Aorta (tissue), 5 donors: Measurements from ENCODE around the gene DCUN1D1. TPM values are rescaled to one million over a fixed set of nuclear protein-coding genes. Genes with fewer than 3 reads are reported as not detected.

Experiments used
- ATAC-seq: fragments of 200-7000 bp; cut with Tn5 transposase; one replicate; pipeline ENCODE4 v1.9.1; 2022; ENCODE audit warnings: moderate library complexity; ENCODE audit not compliant: low FRiP score
- DNase-seq, 2 donors: peaks; one replicate each; pipeline ENCODE4 v3.0.0-alpha.2; 2020
- H3K27ac ChIP-seq, 2 donors: one replicate each; pipeline ENCODE4 v1.5.1; 2013; ENCODE audit warnings: low read length in 2 of 2, mild to moderate bottlenecking in 2 of 2, moderate library complexity in 2 of 2, control low read depth in 1 of 2, inconsistent platforms in 1 of 2, low read depth in 1 of 2
- H3K27me3 ChIP-seq, 2 donors: one replicate each; pipeline ENCODE4 v1.6.1; 2013; ENCODE audit warnings: control low read depth in 1 of 2, low read length in 1 of 2, mild to moderate bottlenecking in 1 of 2, moderate library complexity in 1 of 2; ENCODE audit not compliant: insufficient read depth in 2 of 2, control insufficient read depth in 1 of 2
- H3K36me3 ChIP-seq, 2 donors: one replicate each; pipeline ENCODE4 v1.6.1; 2013; ENCODE audit warnings: control low read depth in 1 of 2, low read length in 1 of 2, mild to moderate bottlenecking in 1 of 2; ENCODE audit not compliant: insufficient read depth in 2 of 2, control insufficient read depth in 1 of 2
- H3K4me1 ChIP-seq, 2 donors: one replicate each; pipeline ENCODE4 v1.6.1; 2013; ENCODE audit warnings: low read length in 2 of 2, control low read depth in 1 of 2, mild to moderate bottlenecking in 1 of 2, moderate library complexity in 1 of 2; ENCODE audit not compliant: insufficient read depth in 2 of 2, control insufficient read depth in 1 of 2
- H3K4me3 ChIP-seq, 2 donors: one replicate each; pipeline ENCODE4 v1.5.1; 2013; ENCODE audit warnings: low read length in 2 of 2, control low read depth in 1 of 2, mild to moderate bottlenecking in 1 of 2
- H3K9me3 ChIP-seq: one replicate; pipeline ENCODE4 v1.6.1; 2013; ENCODE audit warnings: mild to moderate bottlenecking, low read length; ENCODE audit not compliant: control insufficient read depth
- WGBS, 2 donors: extraction: QIAGEN DNeasy Blood & Tissue Kit; methylation state at CpG; one replicate each; pipeline ENCODE4 v1.1.7; 2013; 5-methylcytosine and 5-hydroxymethylcytosine counted together
- intact Hi-C, 2 donors: fragments of 100-400 bp; cut with DNase I; formaldehyde crosslinking; loops; one replicate each; pipeline versions ENCODE4 v1.14.2 to v1.15.0; 2022
- polyA plus RNA-seq, 2 donors: library from polyadenylated mRNA; stranded (reverse); fragments of 200-250 nt; gene quantifications; one replicate each; pipeline ENCODE4 v1.2.3, GENCODE V29; 2013
- total RNA-seq, 2 donors: library from RNA; stranded (reverse); fragmentation: NEBNext Ultra II Directional; extraction: Animal tissue kit (Norgen Biotek cat#: 25700); gene quantifications; one replicate each; pipeline ENCODE4 v1.2.1, GENCODE V29; 2021
- donor health status: healthy with polysubstance abuse.
- donor health status: Bipolar disorder and iron deficiency.
- donor health status: DM: no; HTN: no; CAD: no.
- donor health status: DM: no; HTN: no; CAD: no.
- donor health status: DM: yes; HTN: yes; CAD: no.

DCUN1D1 gene
- total and polyA plus RNA-seq, 4 donors: 12.1 to 48.3 (median 25.4) TPM

DNA sequence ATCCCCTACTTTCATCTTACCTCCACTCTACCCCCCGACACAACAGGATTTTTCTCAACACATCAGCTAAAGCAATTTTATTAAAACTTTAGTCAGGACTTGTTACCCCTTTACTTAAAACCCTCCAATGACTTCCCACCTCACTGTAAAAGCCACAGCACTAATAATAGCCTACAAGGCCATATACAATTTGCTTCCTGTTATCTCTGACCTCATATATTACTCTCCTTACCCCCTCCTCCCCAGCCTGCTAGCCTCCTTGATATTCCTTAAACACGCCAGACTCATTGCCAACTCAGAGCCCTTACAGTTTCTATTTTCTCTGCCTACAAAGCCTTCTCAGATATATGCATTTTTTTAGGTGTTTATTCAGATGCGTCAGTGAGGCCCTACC is 54.4 kb downstream of the DCUN1D1 start:
- WGBS, 2 donors: 92 to 94% methylated on average over 3 of the region's 3 CpGs
- Histone ChIP-seq H3K9me3 (no peaks in the 10 kb centered on the region), H3K4me3 (no peak overlapping the region), H3K36me3 (no peaks in the 10 kb centered on the region), H3K27me3 (no peaks in the 10 kb centered on the region), H3K4me1 (peaks cover 0 to 4% of the 10 kb centered on the region in 2 donors), H3K27ac (no peak overlapping the region)
- ATAC-seq (no peak), DNase-seq (no peak)
- intact Hi-C loops: no loop called here

DNA sequence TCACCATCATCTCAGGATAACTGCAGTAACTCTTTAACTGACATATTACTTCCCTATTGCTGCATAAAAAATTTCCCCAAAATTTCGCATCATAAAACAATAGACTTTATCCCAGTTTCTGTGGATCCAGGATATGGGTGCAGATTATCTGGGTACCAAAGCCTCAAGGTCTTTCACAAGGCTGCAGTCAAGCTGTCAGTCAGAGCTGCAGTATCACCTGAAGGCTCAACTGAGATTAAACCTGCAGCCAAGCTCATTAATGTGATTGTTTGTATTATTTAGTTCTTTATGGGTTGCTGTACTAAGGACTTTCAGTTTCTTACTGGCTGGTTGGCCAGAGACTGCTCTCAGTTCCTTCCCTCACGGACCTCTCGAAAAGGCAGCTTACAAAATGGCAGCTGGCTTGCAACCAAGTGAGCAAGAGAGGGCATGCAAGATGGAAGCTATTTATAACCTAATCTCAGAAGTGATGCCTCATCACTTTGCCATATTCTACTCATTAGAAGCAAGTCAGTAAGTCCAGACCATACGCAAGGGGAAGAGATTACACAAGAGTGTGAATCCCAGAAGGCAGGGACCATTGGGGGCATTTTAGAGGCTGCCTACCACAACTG is 54.9 kb downstream of the DCUN1D1 start:
- Histone ChIP-seq H3K9me3 (no peaks in the 10 kb centered on the region), H3K27ac (no peak overlapping the region), H3K27me3 (no peaks in the 10 kb centered on the region), H3K4me1 (peaks cover 0 to 4% of the 10 kb centered on the region in 2 donors), H3K36me3 (no peaks in the 10 kb centered on the region), H3K4me3 (no peak overlapping the region)
- DNase-seq (peak in 1 of 2 donors; percentile 69), ATAC-seq (no peak)
- intact Hi-C loops: no loop called here
- 45 to 51% methylated on average over 4 of the region's 4 CpGs for WGBS, 2 donors

GRCh38 chr3:182921665-182922355 is 58.5 kb downstream of the DCUN1D1 start:
- 45 to 52% methylated on average over 4 of the region's 4 CpGs for WGBS, 2 donors
- no peak overlapping the region for H3K4me3 ChIP-seq

DNA sequence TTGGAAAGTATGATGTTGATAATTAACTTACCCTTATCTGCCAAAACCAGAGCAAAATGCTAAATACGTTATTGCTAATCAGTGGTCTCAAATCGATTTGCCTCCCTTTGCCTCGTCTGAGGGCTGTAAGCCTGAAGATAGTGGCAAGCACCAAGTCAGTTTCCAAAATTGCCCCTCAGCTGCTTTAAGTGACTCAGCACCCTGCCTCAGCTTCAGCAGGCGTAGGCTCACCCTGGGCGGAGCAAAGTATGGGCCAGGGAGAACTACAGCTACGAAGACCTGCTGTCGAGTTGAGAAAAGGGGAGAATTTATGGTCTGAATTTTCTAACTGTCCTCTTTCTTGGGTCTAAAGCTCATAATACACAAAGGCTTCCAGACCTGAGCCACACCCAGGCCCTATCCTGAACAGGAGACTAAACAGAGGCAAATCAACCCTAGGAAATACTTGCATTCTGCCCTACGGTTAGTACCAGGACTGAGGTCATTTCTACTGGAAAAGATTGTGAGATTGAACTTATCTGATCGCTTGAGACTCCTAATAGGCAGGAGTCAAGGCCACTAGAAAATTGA is 59.7 kb downstream of the DCUN1D1 start:
- intact Hi-C loops: no loop called here
- 65 to 66% methylated on average over 9 of the region's 9 CpGs for WGBS, 2 donors
- H3K36me3 ChIP-seq: no peaks in the 10 kb centered on the region
- no peak overlapping the region for H3K4me3 ChIP-seq
- peak in 1 of 2 donors; percentile 47 for DNase-seq
- H3K4me1 ChIP-seq: peaks cover 0 to 4% of the 10 kb centered on the region in 2 donors
- no peaks in the 10 kb centered on the region for H3K27me3 ChIP-seq
- no peaks in the 10 kb centered on the region for H3K9me3 ChIP-seq
- ATAC-seq: no peak
- peak overlapping the region in 1 of 2 donors; percentile 3 for H3K27ac ChIP-seq

More at GRCh38 chr3:182921665-182922355, 58.5 kb downstream of the DCUN1D1 start:
- DNase-seq (no peak), ATAC-seq (no peak)
- H3K27me3 ChIP-seq: no peaks in the 10 kb centered on the region
- intact Hi-C loops: no loop called here
- peaks cover 0 to 4% of the 10 kb centered on the region in 2 donors for H3K4me1 ChIP-seq
- H3K27ac ChIP-seq: no peak overlapping the region
- H3K36me3 ChIP-seq: no peaks in the 10 kb centered on the region
- no peaks in the 10 kb centered on the region for H3K9me3 ChIP-seq

DNA sequence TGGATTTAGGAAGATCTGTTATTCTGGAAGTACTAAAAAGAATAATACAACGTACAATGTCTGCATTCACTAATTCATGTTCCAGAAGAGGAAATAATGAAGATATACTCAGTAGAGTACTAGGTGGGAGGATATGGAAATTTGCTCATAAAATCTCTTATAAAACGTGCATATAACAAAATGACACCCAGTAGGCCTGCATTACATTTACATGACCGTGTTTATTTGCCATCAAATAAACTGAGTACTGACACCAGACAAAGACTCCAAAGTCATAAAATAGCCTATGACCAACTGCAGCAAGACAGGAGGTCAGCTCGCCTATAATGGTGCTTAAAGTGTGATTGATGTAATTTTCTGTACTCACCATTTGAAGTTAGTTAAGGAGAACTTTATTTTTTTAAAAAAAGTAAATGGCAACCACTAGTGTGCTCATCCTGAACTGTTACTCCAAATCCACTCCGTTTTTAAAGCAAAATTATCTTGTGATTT is 60.4 kb downstream of the DCUN1D1 start:
- ATAC-seq (no peak), DNase-seq (no peak)
- Histone ChIP-seq H3K27me3 (no peaks in the 10 kb centered on the region), H3K36me3 (no peaks in the 10 kb centered on the region), H3K27ac (no peak overlapping the region), H3K4me1 (no peaks in the 10 kb centered on the region), H3K4me3 (no peak overlapping the region), H3K9me3 (no peaks in the 10 kb centered on the region)
- whole genome bisulfite sequencing, 2 donors: 83 to 86% methylated on average over 5 of the region's 5 CpGs
- intact Hi-C loops: no loop called here

DNA sequence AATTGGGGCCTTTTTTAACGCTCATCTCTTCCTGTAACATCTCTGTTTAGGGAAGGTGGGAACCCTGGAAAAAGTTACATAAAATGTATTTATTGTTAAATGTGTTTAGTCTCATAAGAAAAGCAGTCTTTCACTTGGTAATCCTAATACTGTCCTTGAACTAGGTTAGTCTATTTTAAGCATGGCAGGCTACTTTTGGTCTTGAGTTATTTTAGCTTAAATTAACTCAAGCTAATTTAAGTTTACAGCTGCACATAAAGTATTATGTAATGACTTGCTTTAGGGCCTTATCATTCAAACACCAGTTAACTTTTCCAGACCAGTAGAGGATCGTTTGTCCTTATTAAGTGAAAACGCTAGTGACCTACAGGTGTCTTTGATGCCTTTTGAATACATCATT is 63.2 kb downstream of the DCUN1D1 start:
- no peak for DNase-seq
- intact Hi-C loops: no loop called here
- H3K27ac ChIP-seq: no peak overlapping the region
- no peaks in the 10 kb centered on the region for H3K27me3 ChIP-seq
- no peak for ATAC-seq
- WGBS, 2 donors: 83% methylated on average over 3 of the region's 3 CpGs
- no peak overlapping the region for H3K4me3 ChIP-seq
- H3K4me1 ChIP-seq: no peaks in the 10 kb centered on the region
- no peaks in the 10 kb centered on the region for H3K9me3 ChIP-seq
- H3K36me3 ChIP-seq: peaks cover 0 to 3% of the 10 kb centered on the region in 2 donors

DNA sequence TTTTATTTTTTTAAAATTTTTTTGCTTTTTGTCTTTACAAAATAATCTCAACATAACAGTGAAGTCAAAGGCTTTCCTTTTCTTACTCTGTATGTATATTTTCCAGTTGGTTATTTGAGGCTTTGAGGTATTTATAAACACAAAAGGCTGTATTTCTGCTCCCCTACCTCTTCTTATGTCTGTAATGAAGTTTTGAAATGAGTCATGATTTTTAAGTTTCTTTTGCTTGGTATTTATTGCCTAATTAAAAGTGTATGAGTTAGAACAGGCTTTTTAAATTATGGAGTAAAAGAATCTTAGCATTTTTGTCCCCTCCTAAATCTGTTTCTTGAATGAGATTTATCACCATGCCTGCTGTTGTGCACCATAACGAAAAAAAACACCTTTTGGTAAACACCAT is 66.0 kb downstream of the DCUN1D1 start:
- Histone ChIP-seq H3K36me3 (peaks cover 0 to 3% of the 10 kb centered on the region in 2 donors), H3K27ac (no peak overlapping the region), H3K9me3 (no peaks in the 10 kb centered on the region), H3K27me3 (no peaks in the 10 kb centered on the region), H3K4me1 (no peaks in the 10 kb centered on the region), H3K4me3 (no peak overlapping the region)
- no peak for DNase-seq
- intact Hi-C loops: no loop called here
- WGBS, 2 donors: 89% methylated on average over 1 of the region's 1 CpG
- no peak for ATAC-seq

- no peaks in the 10 kb centered on the region for H3K9me3 ChIP-seq
- no peaks in the 10 kb centered on the region for H3K4me1 ChIP-seq
- H3K27me3 ChIP-seq: no peaks in the 10 kb centered on the region
- no peak overlapping the region for H3K27ac ChIP-seq
- DNase-seq (no peak), ATAC-seq (no peak)
- no peak overlapping the region for H3K4me3 ChIP-seq
- WGBS, 2 donors: 79 to 86% methylated on average over 4 of the region's 4 CpGs
- intact Hi-C loops: no loop called here
- H3K36me3 ChIP-seq: peaks cover 0 to 3% of the 10 kb centered on the region in 2 donors
These were observed 66.4 kb downstream of the DCUN1D1 start for GRCh38 chr3:182913889-182914288.
